Ascending aorta (tissue), 2 donors: ENCODE results near the gene CBARP. TPM values are rescaled to one million over a fixed set of nuclear protein-coding genes. Genes with fewer than 3 reads are reported as not detected.

Source experiments
- DNase-seq, 2 donors: peaks; one replicate each; pipeline ENCODE4 v3.0.0-alpha.2; 2019; ENCODE audit warnings: low spot score in 2 of 2
- H3K27ac ChIP-seq, 2 donors: fragments of 200-600 bp; sonication (generic); one replicate each; pipeline ENCODE4 v1.5.1; 2016 to 2017; ENCODE audit warnings: mild to moderate bottlenecking in 1 of 2
- H3K27me3 ChIP-seq: fragments of 200-600 bp; sonication (generic); one replicate; pipeline ENCODE4 v1.5.1; 2017
- H3K36me3 ChIP-seq, 2 donors: fragments of 200-600 bp; sonication (generic); one replicate each; pipeline ENCODE4 v1.5.1; 2016
- H3K4me1 ChIP-seq, 2 donors: fragments of 200-600 bp; sonication (generic); one replicate each; pipeline ENCODE4 v1.5.1; 2016 to 2017; ENCODE audit warnings: mild to moderate bottlenecking in 1 of 2
- H3K4me3 ChIP-seq, 2 donors: fragments of 200-600 bp; sonication (generic); one replicate each; pipeline ENCODE4 v1.5.1; 2016 to 2017; ENCODE audit warnings: mild to moderate bottlenecking in 1 of 2
- H3K9me3 ChIP-seq, 2 donors: fragments of 200-600 bp; sonication (generic); one replicate each; pipeline ENCODE4 v1.5.1; 2016
- intact Hi-C: fragments of 100-400 bp; cut with DNase I; formaldehyde crosslinking; loops from one replicate; pipeline ENCODE4 v1.15.1; 2023
- total RNA-seq: library from RNA; depleted of rRNA; stranded (reverse); fragments of >200 nt; gene quantifications from one replicate; pipeline ENCODE4 v1.1.0, GENCODE V29; 2016
- TF ChIP-seq, protein P1 (sequence below), 3 experiments: fragments of 200-600 bp in 2 of 3; fragments of 450-650 bp in 1 of 3; sonication (generic) in 2 of 3; IDR thresholded peaks; one replicate each; pipeline ENCODE4 v1.5.1; 2016 to 2019; ENCODE audit warnings: antibody characterized with exemption in 3 of 3, mild to moderate bottlenecking in 1 of 3, moderate library complexity in 1 of 3

Gene CBARP
- total RNA-seq, 1 donor from 2014 or later: 1.9 TPM

DNA sequence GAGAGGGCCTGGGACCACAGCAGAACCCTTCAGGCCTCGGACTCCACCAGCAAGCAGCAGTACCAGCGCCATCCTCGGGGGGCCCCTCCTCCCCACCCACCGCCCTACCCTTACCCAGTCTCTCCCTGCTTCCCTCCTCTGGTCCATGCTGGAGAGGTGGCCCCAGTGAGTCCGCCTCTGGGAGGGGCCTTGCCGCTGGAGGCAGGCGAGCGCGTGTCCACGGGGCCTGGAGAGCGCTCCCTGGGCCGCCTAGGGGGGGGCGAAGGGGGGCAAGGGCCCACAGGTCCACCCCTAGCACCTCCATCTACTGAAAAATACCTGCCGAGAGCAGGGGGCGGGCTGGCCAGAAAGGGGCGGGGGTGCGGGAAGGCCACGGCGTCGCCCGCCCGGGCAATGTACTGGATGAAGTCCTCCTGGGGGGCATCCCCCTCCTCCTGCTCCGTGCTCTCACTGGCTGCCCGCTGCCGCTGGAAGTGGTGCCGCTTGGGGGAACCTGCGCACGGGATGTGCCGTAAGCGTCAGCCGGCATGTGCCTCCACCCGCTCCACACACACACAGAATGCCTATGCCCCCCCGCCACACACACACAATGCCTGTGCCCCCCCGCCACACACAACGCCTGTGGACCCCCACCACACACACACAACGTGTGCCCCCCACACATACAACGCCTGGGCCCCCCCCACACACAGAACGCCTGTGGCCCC lies 6.9 kb downstream of the CBARP start:
- intact Hi-C loops: no loop called here

DNA sequence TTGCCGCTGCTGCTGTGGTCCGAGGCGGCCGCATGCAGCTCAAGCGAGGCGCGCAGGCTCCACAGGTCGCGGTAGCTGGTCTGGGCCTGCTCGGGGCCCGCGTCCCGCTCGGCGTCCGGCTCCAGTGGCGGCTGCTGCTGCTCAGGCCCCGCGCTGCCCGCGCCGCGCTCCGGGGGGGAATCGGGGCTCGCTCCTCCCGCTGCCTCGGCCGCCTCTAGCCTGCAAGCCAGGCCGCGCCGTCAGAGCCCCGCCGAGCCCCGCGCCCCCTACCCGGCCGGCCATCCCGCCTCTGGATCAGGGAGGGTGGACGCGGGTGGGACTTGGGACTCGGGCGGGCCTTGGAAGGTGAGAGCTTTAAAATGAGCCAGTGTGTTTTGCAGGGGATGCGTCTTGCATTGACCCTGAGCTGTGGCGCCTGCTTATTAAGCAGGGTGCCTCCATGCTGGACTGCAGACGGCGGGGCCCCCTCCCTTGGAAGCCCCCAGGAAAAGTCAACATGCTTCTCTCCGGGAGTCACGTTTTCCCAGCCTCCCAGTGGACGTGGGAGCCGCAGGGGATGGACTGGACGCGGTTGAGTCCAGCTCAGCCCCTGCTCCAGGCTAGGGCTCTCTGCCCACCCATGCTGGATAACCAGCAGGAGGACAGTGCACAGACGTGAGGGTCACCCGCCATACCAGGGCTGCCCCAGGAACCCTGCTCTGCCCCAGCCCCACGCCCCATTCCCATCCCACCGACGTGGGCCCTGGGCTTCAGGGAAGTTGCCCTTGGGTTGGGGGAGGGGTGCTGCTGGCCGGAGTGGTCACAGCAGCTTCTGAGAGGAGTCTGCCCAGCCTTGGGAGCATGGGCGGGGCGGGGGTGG lies 7.7 kb downstream of the CBARP start:
- no peak for DNase-seq
- intact Hi-C loops: no loop called here

More for the DNA sequence above, 6.9 kb downstream of the CBARP start:
- peaks cover 22 to 23% of the 10 kb centered on the region in 2 donors for H3K36me3 ChIP-seq
- no peaks in the 10 kb centered on the region for H3K9me3 ChIP-seq
- H3K4me1 ChIP-seq: peaks cover 0 to 13% of the 10 kb centered on the region in 2 donors
- no peak overlapping the region for H3K4me3 ChIP-seq
- H3K27me3 ChIP-seq: no peaks in the 10 kb centered on the region
- TF ChIP-seq, protein P1, sequence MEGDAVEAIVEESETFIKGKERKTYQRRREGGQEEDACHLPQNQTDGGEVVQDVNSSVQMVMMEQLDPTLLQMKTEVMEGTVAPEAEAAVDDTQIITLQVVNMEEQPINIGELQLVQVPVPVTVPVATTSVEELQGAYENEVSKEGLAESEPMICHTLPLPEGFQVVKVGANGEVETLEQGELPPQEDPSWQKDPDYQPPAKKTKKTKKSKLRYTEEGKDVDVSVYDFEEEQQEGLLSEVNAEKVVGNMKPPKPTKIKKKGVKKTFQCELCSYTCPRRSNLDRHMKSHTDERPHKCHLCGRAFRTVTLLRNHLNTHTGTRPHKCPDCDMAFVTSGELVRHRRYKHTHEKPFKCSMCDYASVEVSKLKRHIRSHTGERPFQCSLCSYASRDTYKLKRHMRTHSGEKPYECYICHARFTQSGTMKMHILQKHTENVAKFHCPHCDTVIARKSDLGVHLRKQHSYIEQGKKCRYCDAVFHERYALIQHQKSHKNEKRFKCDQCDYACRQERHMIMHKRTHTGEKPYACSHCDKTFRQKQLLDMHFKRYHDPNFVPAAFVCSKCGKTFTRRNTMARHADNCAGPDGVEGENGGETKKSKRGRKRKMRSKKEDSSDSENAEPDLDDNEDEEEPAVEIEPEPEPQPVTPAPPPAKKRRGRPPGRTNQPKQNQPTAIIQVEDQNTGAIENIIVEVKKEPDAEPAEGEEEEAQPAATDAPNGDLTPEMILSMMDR (IDR thresholded peaks at IDR 0.05): no peak
- no peak overlapping the region for H3K27ac ChIP-seq
- DNase-seq: no peak

GRCh38 chr19:1229056-1229923 lies 8.5 kb downstream of the CBARP start:
- H3K36me3 ChIP-seq: peaks cover 33 to 39% of the 10 kb centered on the region in 2 donors
- no peak overlapping the region for H3K27ac ChIP-seq
- TF ChIP-seq, protein P1 (IDR thresholded peaks at IDR 0.05): no peak
- no peaks in the 10 kb centered on the region for H3K9me3 ChIP-seq
- H3K27me3 ChIP-seq: no peaks in the 10 kb centered on the region
- intact Hi-C loops: no loop called here
- H3K4me1 ChIP-seq: peaks cover 0 to 13% of the 10 kb centered on the region in 2 donors
- no peak for DNase-seq
- H3K4me3 ChIP-seq: no peak overlapping the region

More for the DNA sequence above, 7.7 kb downstream of the CBARP start:
- TF ChIP-seq, protein P1 (IDR thresholded peaks at IDR 0.05): no peak
- no peak overlapping the region for H3K27ac ChIP-seq
- H3K27me3 ChIP-seq: no peaks in the 10 kb centered on the region
- H3K4me3 ChIP-seq: no peak overlapping the region
- peaks cover 25 to 31% of the 10 kb centered on the region in 2 donors for H3K36me3 ChIP-seq
- no peaks in the 10 kb centered on the region for H3K9me3 ChIP-seq
- H3K4me1 ChIP-seq: peaks cover 0 to 13% of the 10 kb centered on the region in 2 donors

DNA sequence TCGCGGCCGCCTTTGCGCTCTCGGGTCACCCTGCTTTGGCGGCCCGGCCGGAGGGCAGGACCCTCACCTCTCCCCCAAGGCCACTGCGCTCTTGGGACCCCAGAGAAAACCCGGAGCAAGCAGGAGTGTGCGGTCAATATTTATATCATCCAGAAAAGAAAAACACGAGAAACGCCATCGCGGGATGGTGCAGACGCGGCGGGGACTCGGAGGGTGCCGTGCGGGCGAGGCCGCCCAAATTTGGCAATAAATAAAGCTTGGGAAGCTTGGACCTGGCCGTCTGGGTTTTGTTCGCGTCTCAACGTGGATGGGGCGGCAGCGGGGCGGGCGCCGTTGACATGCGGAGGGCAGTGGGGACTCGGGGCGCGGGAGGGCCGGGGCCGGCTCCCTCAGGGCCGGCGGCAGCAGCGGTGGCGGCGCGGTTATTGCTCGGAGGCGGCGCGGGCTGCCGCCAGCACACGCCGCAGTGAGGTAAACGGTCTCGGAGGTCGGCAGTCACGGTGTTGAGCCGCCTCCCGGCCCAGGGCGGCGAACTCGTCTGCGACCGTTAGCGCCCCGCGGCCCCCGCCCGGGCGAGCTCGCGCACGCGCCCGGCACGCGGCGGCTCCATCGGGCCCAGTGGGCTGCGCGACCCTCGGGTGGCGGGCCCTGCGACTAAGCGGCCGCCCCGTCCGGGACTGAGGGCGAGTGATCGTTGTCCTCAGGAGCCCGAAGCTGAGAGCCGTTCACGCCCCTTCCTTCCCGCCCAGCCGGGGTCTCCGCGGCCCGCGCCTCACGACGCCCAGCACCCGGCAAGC lies 9.4 kb downstream of the CBARP start:
- no peaks in the 10 kb centered on the region for H3K9me3 ChIP-seq
- H3K27me3 ChIP-seq: no peaks in the 10 kb centered on the region
- peaks cover 0 to 13% of the 10 kb centered on the region in 2 donors for H3K4me1 ChIP-seq
- TF ChIP-seq, protein P1 (IDR thresholded peaks at IDR 0.05): no peak
- H3K4me3 ChIP-seq: no peak overlapping the region
- no peak overlapping the region for H3K27ac ChIP-seq
- DNase-seq: no peak
- intact Hi-C loops: no loop called here
- peaks cover 42 to 47% of the 10 kb centered on the region in 2 donors for H3K36me3 ChIP-seq
